GM12873 (cell line): ENCODE data around the gene ATP2B2.

ENCODE experiments used
- CTCF ChIP-seq: IDR thresholded peaks from 2 replicates; pipeline ENCODE4 v1.5.1; 2012; ENCODE audit warnings: low read depth, mild to moderate bottlenecking, moderate library complexity, low read length, control low read depth; ENCODE audit not compliant: insufficient read depth; ENCODE audit errors: missing control alignments

ATP2B2 gene

GRCh38 chr3:10317961-10318350, 187.4 kb downstream of the ATP2B2 start:
- no peak for TF ChIP-seq CTCF

- no peak for TF ChIP-seq CTCF
These were observed 187.9 kb downstream of the ATP2B2 start for GRCh38 chr3:10317311-10317960.

- no peak for TF ChIP-seq CTCF
These were observed 189.5 kb downstream of the ATP2B2 start for GRCh38 chr3:10315771-10316344.

- TF ChIP-seq CTCF, result no peak
These were observed 190.3 kb downstream of the ATP2B2 start for GRCh38 chr3:10315101-10315500.

GRCh38 chr3:10312861-10313260, 192.5 kb downstream of the ATP2B2 start:
- TF ChIP-seq CTCF, result no peak

GRCh38 chr3:10312391-10312790, 193.0 kb downstream of the ATP2B2 start:
- no peak for TF ChIP-seq CTCF

GRCh38 chr3:10311710-10312109, 193.7 kb downstream of the ATP2B2 start:
- TF ChIP-seq CTCF, result no peak

- no peak for TF ChIP-seq CTCF
These were observed 194.8 kb downstream of the ATP2B2 start for GRCh38 chr3:10310578-10310977.
